Mesodermal cell (in vitro differentiated cells): ENCODE results near the gene SLC2A4RG.

Source experiments
- H3K27ac ChIP-seq: 2 replicates; pipeline ENCODE4 v1.7.0; 2013; ENCODE audit warnings: mild to moderate bottlenecking, low read depth, low read length, moderate library complexity; ENCODE audit not compliant: severe bottlenecking
- H3K36me3 ChIP-seq: 2 replicates; pipeline ENCODE4 v1.7.1; 2013; ENCODE audit warnings: mild to moderate bottlenecking, low read length, moderate library complexity; ENCODE audit not compliant: control insufficient read depth, insufficient read depth
- H3K4me1 ChIP-seq: one replicate; pipeline ENCODE4 v1.7.1; 2013; ENCODE audit warnings: mild to moderate bottlenecking, low read length; ENCODE audit not compliant: insufficient read depth, control insufficient read depth, poor library complexity, severe bottlenecking
- H3K4me3 ChIP-seq: 2 replicates; pipeline ENCODE4 v1.7.0; 2013; ENCODE audit warnings: low read length, control low read depth, mild to moderate bottlenecking; ENCODE audit not compliant: insufficient read depth, poor library complexity, severe bottlenecking; ENCODE audit errors: extremely low read depth
- H3K9me3 ChIP-seq: 2 replicates; pipeline ENCODE4 v1.7.1; 2013; ENCODE audit warnings: mild to moderate bottlenecking, low read length, moderate library complexity; ENCODE audit not compliant: control insufficient read depth
- WGBS, 2 experiments: methylation state at CpG; one replicate each; pipeline ENCODE4 v1.1.5; 2013; ENCODE audit warnings: missing lambda C conversion rate in 2 of 2; ENCODE audit not compliant: insufficient coverage in 2 of 2; 5-methylcytosine and 5-hydroxymethylcytosine counted together

Gene SLC2A4RG

GRCh38 chr20:63766695-63767426 is 27.3 kb downstream of the SLC2A4RG start:
- peaks cover 81% of the 10 kb centered on the region for H3K36me3 ChIP-seq
- H3K4me1 ChIP-seq = no peaks in the 10 kb centered on the region
- no peaks in the 10 kb centered on the region for H3K9me3 ChIP-seq
- WGBS, 2 experiments = 95 to 98% methylated on average over 38 of the region's 38 CpGs
- no peak overlapping the region for H3K4me3 ChIP-seq
- no peak overlapping the region for H3K27ac ChIP-seq

GRCh38 chr20:63767456-63767855 is 27.9 kb downstream of the SLC2A4RG start:
- Histone ChIP-seq H3K4me3 (no peak overlapping the region), H3K9me3 (no peaks in the 10 kb centered on the region), H3K27ac (no peak overlapping the region), H3K36me3 (peaks cover 79% of the 10 kb centered on the region), H3K4me1 (no peaks in the 10 kb centered on the region)
- WGBS, 2 experiments = 85 to 90% methylated on average over 12 to 18 of the region's 18 CpGs

GRCh38 chr20:63767886-63768285 is 28.3 kb downstream of the SLC2A4RG start:
- H3K36me3 ChIP-seq = peaks cover 74% of the 10 kb centered on the region
- 91 to 93% methylated on average over 4 to 7 of the region's 7 CpGs for WGBS, 2 experiments
- no peaks in the 10 kb centered on the region for H3K9me3 ChIP-seq
- H3K4me1 ChIP-seq = no peaks in the 10 kb centered on the region
- H3K4me3 ChIP-seq = no peak overlapping the region
- H3K27ac ChIP-seq = no peak overlapping the region

GRCh38 chr20:63768591-63769515 is 29.3 kb downstream of the SLC2A4RG start:
- peaks cover 67% of the 10 kb centered on the region for H3K36me3 ChIP-seq
- H3K4me3 ChIP-seq = no peak overlapping the region
- 96 to 97% methylated on average over 20 to 25 of the region's 26 CpGs for WGBS, 2 experiments

GRCh38 chr20:63769891-63770474 is 30.4 kb downstream of the SLC2A4RG start:
- Histone ChIP-seq H3K27ac (no peak overlapping the region), H3K4me1 (peaks cover 7% of the 10 kb centered on the region), H3K9me3 (no peaks in the 10 kb centered on the region), H3K36me3 (peaks cover 59% of the 10 kb centered on the region), H3K4me3 (no peak overlapping the region)
- 95 to 98% methylated on average over 29 to 30 of the region's 31 CpGs for WGBS, 2 experiments

More at GRCh38 chr20:63768591-63769515, 29.3 kb downstream of the SLC2A4RG start:
- Histone ChIP-seq H3K27ac (no peak overlapping the region), H3K9me3 (no peaks in the 10 kb centered on the region), H3K4me1 (peaks cover 7% of the 10 kb centered on the region)

GRCh38 chr20:63771046-63771707 is 31.6 kb downstream of the SLC2A4RG start:
- H3K36me3 ChIP-seq = peaks cover 53% of the 10 kb centered on the region
- WGBS, 2 experiments = 95% methylated on average over 33 to 41 of the region's 52 CpGs

GRCh38 chr20:63772781-63773518 is 33.4 kb downstream of the SLC2A4RG start:
- H3K4me1 ChIP-seq = peaks cover 18% of the 10 kb centered on the region
- H3K36me3 ChIP-seq = peaks cover 44% of the 10 kb centered on the region
- H3K27ac ChIP-seq = no peak overlapping the region
- WGBS, 2 experiments = 90 to 92% methylated on average over 15 to 20 of the region's 20 CpGs
- H3K9me3 ChIP-seq = no peaks in the 10 kb centered on the region
- H3K4me3 ChIP-seq = no peak overlapping the region

More at GRCh38 chr20:63771046-63771707, 31.6 kb downstream of the SLC2A4RG start:
- H3K27ac ChIP-seq = no peak overlapping the region
- H3K4me3 ChIP-seq = no peak overlapping the region
- peaks cover 13% of the 10 kb centered on the region for H3K4me1 ChIP-seq
- no peaks in the 10 kb centered on the region for H3K9me3 ChIP-seq

- no peaks in the 10 kb centered on the region for H3K9me3 ChIP-seq
- 94 to 96% methylated on average over 29 to 30 of the region's 33 CpGs for WGBS, 2 experiments
- no peak overlapping the region for H3K4me3 ChIP-seq
- peaks cover 25% of the 10 kb centered on the region for H3K4me1 ChIP-seq
- peaks cover 36% of the 10 kb centered on the region for H3K36me3 ChIP-seq
- H3K27ac ChIP-seq = no peak overlapping the region
Observed at GRCh38 chr20:63773571-63774241, 34.1 kb downstream of the SLC2A4RG start.

- H3K36me3 ChIP-seq = peaks cover 30% of the 10 kb centered on the region
- no peaks in the 10 kb centered on the region for H3K9me3 ChIP-seq
- WGBS, 2 experiments = 94 to 96% methylated on average over 6 to 9 of the region's 15 CpGs
- H3K4me1 ChIP-seq = peaks cover 27% of the 10 kb centered on the region
- no peak overlapping the region for H3K27ac ChIP-seq
- no peak overlapping the region for H3K4me3 ChIP-seq
Observed at GRCh38 chr20:63774306-63774705, 34.7 kb downstream of the SLC2A4RG start.
